Activated T-helper 2 cell treated with anti-CD3 and anti-CD28 coated beads, Interferon-gamma antibody, Interleukin-2, Interleukin-4, amounts not matched to agents 10 μg/mL and 5 μg/mL and 100 μg/mL, durations not matched to agents 14 hours and 24 hours and 36 hours (primary cell): ENCODE measurements around the gene MSMO1. TPM values are rescaled to one million over a fixed set of nuclear protein-coding genes. Genes with fewer than 3 reads are reported as not detected.

ENCODE experiments used
- DNase-seq: peaks from one replicate; pipeline ENCODE4 v3.0.0; 2021; ENCODE audit warnings: low spot score
- H3K27ac Mint-ChIP-seq: one replicate; pipeline ENCODE4 v1.8.0; 2021; ENCODE audit warnings: mixed read lengths
- H3K27me3 Mint-ChIP-seq: one replicate; pipeline ENCODE4 v1.8.0; 2021; ENCODE audit warnings: low read depth, mixed read lengths
- H3K36me3 Mint-ChIP-seq: one replicate; pipeline ENCODE4 v1.8.0; 2021; ENCODE audit warnings: low read depth, mixed read lengths
- H3K4me1 Mint-ChIP-seq: one replicate; pipeline ENCODE4 v1.8.0; 2021; ENCODE audit warnings: low read depth, mixed read lengths
- H3K4me3 Mint-ChIP-seq: one replicate; pipeline ENCODE4 v1.8.0; 2021; ENCODE audit warnings: low read depth, mild to moderate bottlenecking, moderate library complexity, mixed read lengths
- H3K9me3 Mint-ChIP-seq: one replicate; pipeline ENCODE4 v1.8.0; 2021; ENCODE audit warnings: mixed read lengths
- intact Hi-C: fragments of 100-400 bp; cut with micrococcal nuclease; formaldehyde crosslinking; loops from one replicate; pipeline ENCODE4 v1.15.1; 2023
- total RNA-seq: library from RNA; stranded (reverse); gene quantifications from 2 replicates; pipeline ENCODE4 v1.2.3, GENCODE V29; 2022

Gene MSMO1
- total RNA-seq, 1 donor from 2014 or later, result 110 TPM

- no peak overlapping the region for H3K27ac Mint-ChIP-seq
- peaks cover 8% of the 10 kb centered on the region for H3K36me3 Mint-ChIP-seq
- H3K27me3 Mint-ChIP-seq, result peaks cover 10% of the 10 kb centered on the region
- no peak overlapping the region for H3K4me3 Mint-ChIP-seq
- intact Hi-C loops, result no loop called here
- no peaks in the 10 kb centered on the region for H3K4me1 Mint-ChIP-seq
- DNase-seq, result no peak
- H3K9me3 Mint-ChIP-seq, result no peaks in the 10 kb centered on the region
Measured at GRCh38 chr4:165347647-165348569, 20.4 kb downstream of the MSMO1 start.

GRCh38 chr4:165351359-165352130 is 24.1 kb downstream of the MSMO1 start:
- intact Hi-C loops, result no loop called here
- no peaks in the 10 kb centered on the region for H3K4me1 Mint-ChIP-seq
- DNase-seq, result no peak

GRCh38 chr4:165355900-165356300 is 28.4 kb downstream of the MSMO1 start:
- no peak overlapping the region for H3K27ac Mint-ChIP-seq
- H3K4me1 Mint-ChIP-seq, result no peaks in the 10 kb centered on the region
- no peak for DNase-seq
- H3K27me3 Mint-ChIP-seq, result peaks cover 37% of the 10 kb centered on the region
- H3K9me3 Mint-ChIP-seq, result no peaks in the 10 kb centered on the region
- no peak overlapping the region for H3K4me3 Mint-ChIP-seq
- intact Hi-C loops, result loop anchor here (5.0 kb wide), 1 partner anchor 106 kb away; no protein-coding TSS in a partner anchor
- H3K36me3 Mint-ChIP-seq, result no peaks in the 10 kb centered on the region

More at GRCh38 chr4:165351359-165352130, 24.1 kb downstream of the MSMO1 start:
- peaks cover 19% of the 10 kb centered on the region for H3K27me3 Mint-ChIP-seq
- H3K9me3 Mint-ChIP-seq, result no peaks in the 10 kb centered on the region
- no peaks in the 10 kb centered on the region for H3K36me3 Mint-ChIP-seq
- H3K27ac Mint-ChIP-seq, result no peak overlapping the region
- no peak overlapping the region for H3K4me3 Mint-ChIP-seq

GRCh38 chr4:165359506-165359905 is 32.0 kb downstream of the MSMO1 start:
- no peaks in the 10 kb centered on the region for H3K36me3 Mint-ChIP-seq
- intact Hi-C loops, result loop anchor here (5.0 kb wide), 1 partner anchor 103 kb away; no protein-coding TSS in a partner anchor

GRCh38 chr4:165360041-165360695 is 32.7 kb downstream of the MSMO1 start:
- no peak overlapping the region for H3K4me3 Mint-ChIP-seq
- peaks cover 36% of the 10 kb centered on the region for H3K27me3 Mint-ChIP-seq
- no peak overlapping the region for H3K27ac Mint-ChIP-seq
- H3K36me3 Mint-ChIP-seq, result no peaks in the 10 kb centered on the region
- DNase-seq, result no peak
- peaks cover 4% of the 10 kb centered on the region for H3K4me1 Mint-ChIP-seq
- no peaks in the 10 kb centered on the region for H3K9me3 Mint-ChIP-seq
- intact Hi-C loops, result no loop called here

More at GRCh38 chr4:165359506-165359905, 32.0 kb downstream of the MSMO1 start:
- DNase-seq, result no peak
- Mint-ChIP-seq H3K4me3 (no peak overlapping the region), H3K27ac (no peak overlapping the region), H3K9me3 (no peaks in the 10 kb centered on the region), H3K27me3 (peaks cover 36% of the 10 kb centered on the region), H3K4me1 (peaks cover 4% of the 10 kb centered on the region)

GRCh38 chr4:165360985-165361670 is 33.7 kb downstream of the MSMO1 start:
- Mint-ChIP-seq H3K36me3 (no peaks in the 10 kb centered on the region), H3K27me3 (peaks cover 31% of the 10 kb centered on the region), H3K4me1 (peaks cover 4% of the 10 kb centered on the region), H3K4me3 (no peak overlapping the region), H3K27ac (no peak overlapping the region), H3K9me3 (no peaks in the 10 kb centered on the region)
- intact Hi-C loops, result no loop called here
- no peak for DNase-seq

GRCh38 chr4:165361810-165362209 is 34.3 kb downstream of the MSMO1 start:
- Mint-ChIP-seq H3K4me3 (no peak overlapping the region), H3K27ac (no peak overlapping the region), H3K9me3 (no peaks in the 10 kb centered on the region), H3K27me3 (peaks cover 31% of the 10 kb centered on the region), H3K4me1 (peaks cover 4% of the 10 kb centered on the region), H3K36me3 (no peaks in the 10 kb centered on the region)
- no peak for DNase-seq
- intact Hi-C loops, result no loop called here

- H3K27me3 Mint-ChIP-seq, result peaks cover 20% of the 10 kb centered on the region
- intact Hi-C loops, result no loop called here
- peaks cover 4% of the 10 kb centered on the region for H3K4me1 Mint-ChIP-seq
Measured at GRCh38 chr4:165364452-165365080, 37.1 kb downstream of the MSMO1 start.

GRCh38 chr4:165367040-165367439 is 39.6 kb downstream of the MSMO1 start:
- Mint-ChIP-seq H3K4me3 (no peak overlapping the region), H3K9me3 (no peaks in the 10 kb centered on the region), H3K36me3 (no peaks in the 10 kb centered on the region), H3K27me3 (peaks cover 16% of the 10 kb centered on the region), H3K27ac (no peak overlapping the region), H3K4me1 (no peaks in the 10 kb centered on the region)
- no peak for DNase-seq
- intact Hi-C loops, result no loop called here

More at GRCh38 chr4:165364452-165365080, 37.1 kb downstream of the MSMO1 start:
- Mint-ChIP-seq H3K9me3 (no peaks in the 10 kb centered on the region), H3K4me3 (no peak overlapping the region), H3K36me3 (no peaks in the 10 kb centered on the region), H3K27ac (no peak overlapping the region)
- DNase-seq, result no peak

- no peaks in the 10 kb centered on the region for H3K36me3 Mint-ChIP-seq
- no peaks in the 10 kb centered on the region for H3K9me3 Mint-ChIP-seq
- intact Hi-C loops, result no loop called here
- H3K27ac Mint-ChIP-seq, result no peak overlapping the region
- DNase-seq, result no peak
- H3K4me3 Mint-ChIP-seq, result no peak overlapping the region
- H3K4me1 Mint-ChIP-seq, result no peaks in the 10 kb centered on the region
- H3K27me3 Mint-ChIP-seq, result peaks cover 19% of the 10 kb centered on the region
Measured at GRCh38 chr4:165368114-165368513, 40.6 kb downstream of the MSMO1 start.

- no peaks in the 10 kb centered on the region for H3K4me1 Mint-ChIP-seq
- no peak overlapping the region for H3K4me3 Mint-ChIP-seq
- H3K36me3 Mint-ChIP-seq, result no peaks in the 10 kb centered on the region
- H3K27me3 Mint-ChIP-seq, result peaks cover 21% of the 10 kb centered on the region
- H3K9me3 Mint-ChIP-seq, result no peaks in the 10 kb centered on the region
- no peak overlapping the region for H3K27ac Mint-ChIP-seq
- DNase-seq, result no peak
- intact Hi-C loops, result no loop called here
Measured at GRCh38 chr4:165368567-165368966, 41.1 kb downstream of the MSMO1 start.

GRCh38 chr4:165369522-165369921 is 42.1 kb downstream of the MSMO1 start:
- Mint-ChIP-seq H3K27ac (no peak overlapping the region), H3K27me3 (peaks cover 30% of the 10 kb centered on the region), H3K36me3 (no peaks in the 10 kb centered on the region), H3K4me1 (no peaks in the 10 kb centered on the region), H3K4me3 (no peak overlapping the region), H3K9me3 (no peaks in the 10 kb centered on the region)
- intact Hi-C loops, result no loop called here
- no peak for DNase-seq
